DMS153 treated with DMSO at 0.1 percent for 48 hours (cell line): Measurements from ENCODE around the gene VWA8.
"Not testable (repeated sequence)": the region's sequence is repeated elsewhere in the genome, so short reads cannot be mapped to it uniquely, and the experiment has no call there.

Experiments
- DNase-seq: peaks from one replicate; lab custom pipeline; 2025; ENCODE audit not compliant: unreplicated experiment; lab: John Stamatoyannopoulos, UW

Gene VWA8

DNA sequence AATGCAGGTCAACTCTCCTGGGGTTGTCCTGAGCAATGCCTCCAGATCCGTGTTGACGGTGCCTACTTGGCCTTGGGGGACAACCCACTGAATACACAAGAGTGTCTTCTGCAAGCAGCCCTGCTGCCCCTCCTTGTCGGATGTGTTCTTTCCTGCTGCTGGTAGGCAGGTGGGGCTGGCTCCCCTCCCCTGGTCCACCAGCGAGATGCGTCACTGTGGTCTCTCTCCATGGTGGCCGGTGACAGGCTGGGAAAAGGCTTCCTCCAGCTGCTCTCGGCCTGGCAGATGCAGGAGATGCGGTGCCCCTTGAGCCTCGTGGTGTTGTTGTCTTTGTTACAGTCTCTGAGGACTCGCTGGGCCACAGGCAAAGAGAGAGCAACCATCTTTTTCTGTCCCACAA lies 418.6 kb downstream of the VWA8 start:
- DNase-seq = no peak

DNA sequence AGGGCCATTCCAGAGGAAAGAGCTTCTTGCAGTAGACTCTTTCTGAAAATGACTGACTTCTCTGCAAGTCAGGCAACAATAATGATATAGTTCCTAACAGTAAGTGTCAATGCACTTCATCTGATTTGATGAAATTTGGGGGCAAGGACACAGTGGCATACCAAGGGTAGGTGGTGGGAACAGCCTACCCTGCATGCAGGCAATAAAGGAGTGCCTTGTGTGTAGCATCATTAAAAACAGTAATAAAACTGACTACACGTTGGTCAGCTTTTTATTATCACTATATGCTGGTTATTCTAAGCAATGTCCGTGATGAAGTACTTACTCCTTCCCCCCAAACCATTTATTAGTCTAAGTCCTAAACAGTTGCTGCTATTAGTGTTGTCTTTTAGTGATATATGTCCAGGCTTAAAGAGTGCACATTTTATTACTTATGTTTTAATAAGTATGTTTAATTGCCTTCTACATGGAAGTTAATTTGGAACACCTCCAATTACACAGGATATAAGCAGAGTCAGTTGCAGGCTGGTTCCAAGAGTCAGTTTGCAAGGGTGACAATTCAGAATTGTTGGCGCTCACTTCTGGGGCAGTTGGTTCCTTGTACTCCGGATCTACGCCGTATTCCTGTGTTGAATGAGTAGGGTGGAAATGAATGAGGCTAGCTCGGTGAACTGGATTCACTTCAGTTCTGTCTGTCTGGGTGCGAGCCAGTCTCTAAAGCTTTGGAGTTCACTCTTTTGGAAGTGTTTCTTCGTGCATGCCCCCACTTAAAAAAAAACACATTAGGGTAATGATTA lies 419.6 kb downstream of the VWA8 start:
- no peak for DNase-seq

DNA sequence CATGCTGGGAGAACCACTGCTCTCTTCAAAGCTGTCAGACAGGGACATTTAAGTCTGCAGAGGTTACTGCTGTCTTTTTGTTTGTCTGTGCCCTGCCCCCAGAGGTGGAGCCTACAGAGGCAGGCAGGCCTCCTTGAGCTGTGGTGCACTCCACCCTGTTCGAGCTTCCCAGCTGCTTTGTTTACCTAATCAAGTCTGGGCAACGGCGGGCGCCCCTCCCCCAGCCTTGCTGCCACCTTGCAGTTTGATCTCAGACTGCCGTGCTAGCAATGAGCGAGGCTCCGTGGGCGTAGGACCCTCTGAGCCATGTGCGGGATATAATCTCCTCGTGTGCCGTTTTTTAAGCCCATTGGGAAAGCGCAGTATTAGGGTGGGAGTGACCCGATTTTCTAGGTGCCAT lies 420.7 kb downstream of the VWA8 start:
- not testable (repeated sequence) for DNase-seq

DNA sequence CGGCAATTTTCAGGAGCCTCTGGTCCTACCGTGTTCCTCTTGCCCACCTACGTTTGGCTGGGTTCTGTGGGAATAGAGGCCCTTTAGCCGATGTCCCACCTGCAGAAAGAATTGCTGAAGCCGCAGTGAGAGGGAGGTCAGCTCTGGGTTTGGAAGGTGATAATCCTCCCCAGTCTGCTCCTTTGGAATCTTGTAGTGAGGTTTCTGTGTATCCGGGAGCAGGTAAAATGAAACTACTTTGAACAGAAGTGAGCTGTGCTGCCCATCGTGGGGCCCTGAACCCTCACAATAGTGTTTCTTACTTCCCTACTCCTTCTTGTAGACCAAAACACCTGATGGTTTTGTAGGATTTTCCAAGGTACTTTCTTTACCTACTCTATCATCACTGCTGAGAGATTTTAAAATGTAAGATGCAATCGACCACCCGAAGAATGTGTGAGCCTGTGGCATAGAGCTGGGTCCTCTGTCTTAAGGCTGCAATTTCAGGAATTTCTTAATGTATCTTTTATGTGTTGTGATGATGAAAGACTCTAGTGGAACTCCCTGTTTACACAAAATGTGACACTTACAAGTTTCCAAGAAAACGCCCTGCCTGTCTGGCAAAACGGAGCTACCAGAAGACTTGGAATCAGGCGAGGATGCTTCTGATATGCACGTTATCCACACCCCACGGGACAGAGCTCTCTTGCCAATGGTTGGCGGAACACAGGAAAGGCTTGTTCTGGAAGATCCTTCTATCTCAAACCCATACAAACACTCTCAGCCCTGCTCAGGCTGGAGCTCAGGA lies 427.4 kb downstream of the VWA8 start:
- DNase-seq = no peak

DNA sequence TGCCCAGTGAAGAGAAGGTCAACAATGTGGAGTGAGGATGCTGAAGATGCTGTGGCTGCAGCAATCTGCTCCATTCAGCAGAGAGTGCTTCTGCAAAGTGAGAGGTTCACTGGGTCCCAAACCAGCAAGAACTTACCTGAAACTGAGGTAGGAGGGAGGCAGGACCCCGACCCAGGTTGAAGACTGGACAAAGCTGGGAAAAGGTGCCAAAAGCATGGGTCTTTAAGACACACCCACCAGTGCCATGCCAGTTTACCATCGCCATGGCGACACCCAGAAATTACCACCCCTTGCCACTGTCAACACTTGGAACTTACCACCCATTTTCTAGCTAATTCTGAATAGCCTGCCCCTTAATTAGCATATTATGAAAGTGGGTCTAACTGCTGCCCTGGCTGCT lies 432.9 kb downstream of the VWA8 start:
- DNase-seq = no peak

DNA sequence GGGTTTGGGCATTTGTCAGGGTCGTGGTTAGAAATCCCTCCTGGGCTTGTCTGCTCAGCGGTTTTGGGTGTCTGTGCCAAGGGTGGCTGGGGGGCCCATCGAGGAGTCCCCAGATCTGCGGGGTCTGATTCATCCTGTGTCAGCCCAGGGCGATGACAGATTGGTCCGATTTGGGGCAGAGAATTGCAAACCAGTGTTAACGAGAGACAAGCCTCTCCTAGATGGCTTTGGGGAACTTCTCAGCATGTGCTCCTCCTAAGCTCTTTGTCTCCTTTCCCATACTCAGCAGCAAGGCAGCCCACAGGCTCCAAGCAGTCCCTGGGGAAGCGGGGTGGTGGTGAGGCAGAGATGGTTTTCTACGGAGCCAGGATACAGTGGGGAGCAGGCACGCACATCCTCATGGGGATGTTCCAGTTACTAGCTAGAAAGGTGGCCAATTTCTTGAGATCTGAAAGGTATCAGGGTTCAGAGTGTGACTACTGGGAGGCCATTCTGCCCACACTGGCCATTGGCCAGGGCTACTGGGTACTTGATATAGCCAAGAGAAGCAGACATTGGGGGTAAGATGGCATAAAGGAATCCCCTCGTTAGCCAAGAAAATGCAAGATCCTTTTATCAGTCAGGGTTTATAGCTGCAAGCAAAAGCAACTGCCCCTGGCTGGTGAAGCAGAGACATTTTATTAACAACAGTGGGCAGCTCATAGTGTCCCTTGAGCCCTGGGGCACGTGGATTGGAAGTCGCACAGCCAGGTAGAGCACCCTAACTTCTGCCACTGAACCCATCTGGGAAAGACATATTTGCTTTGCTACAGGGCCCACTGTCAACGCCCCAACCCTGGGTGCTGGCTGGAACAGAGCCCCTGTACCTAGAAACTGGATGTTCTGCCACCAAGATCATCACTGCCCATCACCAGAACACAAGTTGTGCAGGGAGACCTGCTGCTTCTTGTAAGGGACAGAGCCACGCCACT lies 440.0 kb downstream of the VWA8 start:
- DNase-seq = no peak

DNA sequence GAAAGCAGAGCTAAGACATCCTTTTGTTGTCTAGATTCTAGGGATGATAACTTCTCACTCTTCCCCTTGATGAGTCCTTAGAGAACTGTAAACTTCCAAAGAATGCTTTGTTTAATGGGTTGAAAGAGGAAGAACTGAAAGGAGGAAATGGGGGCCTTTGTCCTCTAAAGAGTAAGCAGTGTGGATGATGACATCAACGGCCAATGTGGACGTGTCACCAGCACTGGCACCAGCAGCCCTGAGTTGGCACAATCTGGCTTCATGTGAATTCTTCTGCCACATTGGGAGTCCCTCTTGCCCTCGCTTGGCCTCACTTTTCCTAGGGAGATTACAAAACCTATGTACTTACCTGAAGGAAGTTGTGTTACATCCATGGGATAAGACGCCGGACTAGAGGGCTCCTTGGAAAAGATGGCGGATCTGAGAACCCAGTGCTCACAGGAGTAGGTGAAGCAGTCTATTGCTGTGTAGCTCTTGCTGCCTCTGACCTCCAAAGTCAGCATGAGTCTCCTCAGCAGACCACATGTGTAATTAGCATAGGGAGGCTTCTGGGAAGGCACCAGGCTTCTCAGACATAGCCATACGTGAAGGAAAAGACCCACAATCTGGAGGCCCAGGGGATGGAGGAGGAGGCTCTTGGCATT lies 440.8 kb downstream of the VWA8 start:
- DNase-seq = no peak
